Right atrium auricular region (tissue), 2 donors: ENCODE data around the gene FRMD4A. TPM values are rescaled to one million over a fixed set of nuclear protein-coding genes. Genes with fewer than 3 reads are reported as not detected.
A peak's percentile ranks its signal among the peaks of the same experiment; 100 is the strongest.

ENCODE experiments used
- DNase-seq: peaks from one replicate; pipeline ENCODE4 v3.0.0-alpha.2; 2019; ENCODE audit warnings: low spot score
- H3K27ac ChIP-seq, 2 donors: fragments of 200-600 bp; sonication (generic); 1 replicate in 1 of 2; 2 replicates in 1 of 2; pipeline ENCODE4 v1.5.1; 2016 to 2019
- H3K27me3 ChIP-seq, 2 donors: fragments of 200-600 bp; sonication (generic); one replicate each; pipeline versions ENCODE4 v1.5.1 to v1.6.0; 2017 to 2019
- H3K36me3 ChIP-seq: fragments of 200-600 bp; sonication (generic); one replicate; pipeline ENCODE4 v1.5.1; 2016
- H3K4me1 ChIP-seq, 2 donors: fragments of 200-600 bp; sonication (generic); one replicate each; pipeline versions ENCODE4 v1.5.1 to v1.6.0; 2017 to 2019
- H3K4me3 ChIP-seq, 2 donors: fragments of 200-600 bp; sonication (generic); 1 replicate in 1 of 2; 2 replicates in 1 of 2; pipeline ENCODE4 v1.5.1; 2017 to 2019; ENCODE audit warnings: mild to moderate bottlenecking in 1 of 2, moderate library complexity in 1 of 2
- H3K9me3 ChIP-seq, 2 donors: fragments of 200-600 bp; sonication (generic); one replicate each; pipeline ENCODE4 v1.5.1; 2019
- total RNA-seq, 2 donors: library from RNA; depleted of rRNA; stranded (reverse); fragments of >200 nt; gene quantifications; one replicate each; pipeline ENCODE4 v1.1.0, GENCODE V29; 2016
- TF ChIP-seq, protein P1 (sequence below), 2 donors: fragments of 200-600 bp; sonication (generic); IDR thresholded peaks; one replicate each; pipeline ENCODE4 v1.5.1; 2019; ENCODE audit warnings: antibody characterized with exemption in 2 of 2

Gene FRMD4A
- total RNA-seq, 2 donors from 2014 or later = 15.9 to 22.9 TPM

DNA sequence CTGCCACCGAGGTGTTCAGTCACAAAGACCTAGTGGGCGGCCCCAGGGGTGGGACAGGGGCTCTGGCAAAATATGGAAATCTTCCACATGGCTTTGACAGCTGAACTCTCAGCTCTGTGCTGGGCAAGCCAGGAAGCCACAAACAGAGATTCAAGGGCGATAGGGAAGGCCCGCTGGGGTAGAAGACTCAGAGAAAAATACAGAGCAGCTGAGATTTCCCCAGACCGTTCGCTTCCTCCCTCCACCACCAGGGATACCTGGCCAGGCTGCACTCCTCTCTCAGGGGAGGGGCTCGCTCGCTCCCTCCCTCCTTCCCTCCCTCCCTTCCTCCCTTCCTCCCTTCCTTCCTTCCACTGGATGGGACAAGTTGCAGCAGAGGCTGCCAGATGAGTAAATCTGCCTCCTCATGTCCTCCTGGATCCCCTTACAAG, 483.5 kb downstream of the FRMD4A start:
- Histone ChIP-seq H3K4me1 (peaks cover 0 to 24% of the 10 kb centered on the region in 2 donors), H3K4me3 (no peak overlapping the region), H3K27me3 (no peaks in the 10 kb centered on the region), H3K9me3 (no peaks in the 10 kb centered on the region), H3K27ac (no peak overlapping the region), H3K36me3 (no peaks in the 10 kb centered on the region)
- TF ChIP-seq, protein P1, sequence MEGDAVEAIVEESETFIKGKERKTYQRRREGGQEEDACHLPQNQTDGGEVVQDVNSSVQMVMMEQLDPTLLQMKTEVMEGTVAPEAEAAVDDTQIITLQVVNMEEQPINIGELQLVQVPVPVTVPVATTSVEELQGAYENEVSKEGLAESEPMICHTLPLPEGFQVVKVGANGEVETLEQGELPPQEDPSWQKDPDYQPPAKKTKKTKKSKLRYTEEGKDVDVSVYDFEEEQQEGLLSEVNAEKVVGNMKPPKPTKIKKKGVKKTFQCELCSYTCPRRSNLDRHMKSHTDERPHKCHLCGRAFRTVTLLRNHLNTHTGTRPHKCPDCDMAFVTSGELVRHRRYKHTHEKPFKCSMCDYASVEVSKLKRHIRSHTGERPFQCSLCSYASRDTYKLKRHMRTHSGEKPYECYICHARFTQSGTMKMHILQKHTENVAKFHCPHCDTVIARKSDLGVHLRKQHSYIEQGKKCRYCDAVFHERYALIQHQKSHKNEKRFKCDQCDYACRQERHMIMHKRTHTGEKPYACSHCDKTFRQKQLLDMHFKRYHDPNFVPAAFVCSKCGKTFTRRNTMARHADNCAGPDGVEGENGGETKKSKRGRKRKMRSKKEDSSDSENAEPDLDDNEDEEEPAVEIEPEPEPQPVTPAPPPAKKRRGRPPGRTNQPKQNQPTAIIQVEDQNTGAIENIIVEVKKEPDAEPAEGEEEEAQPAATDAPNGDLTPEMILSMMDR (IDR thresholded peaks at IDR 0.05) = no peak
- no peak for DNase-seq

DNA sequence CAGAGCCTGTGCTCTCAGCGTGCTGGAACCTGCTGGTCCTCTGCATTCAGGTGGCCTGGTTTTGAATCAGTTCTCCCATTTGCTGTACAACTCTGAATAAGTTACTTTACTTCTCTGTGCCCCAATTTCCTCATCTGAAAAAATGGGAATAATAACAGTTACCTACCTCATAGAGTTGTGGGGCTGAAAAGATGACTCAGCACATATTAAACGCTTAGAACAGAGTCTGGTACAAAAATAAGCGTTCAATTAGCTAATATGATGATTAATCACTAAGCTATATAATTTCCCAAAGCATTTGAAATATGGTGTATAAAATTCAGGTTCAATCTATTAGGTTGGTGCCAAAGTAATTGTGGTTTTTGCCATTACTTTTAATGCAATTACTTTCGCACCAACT, 484.8 kb downstream of the FRMD4A start:
- peaks cover 0 to 29% of the 10 kb centered on the region in 2 donors for H3K4me1 ChIP-seq
- no peak overlapping the region for H3K27ac ChIP-seq
- H3K4me3 ChIP-seq = no peak overlapping the region
- TF ChIP-seq, protein P1 (IDR thresholded peaks at IDR 0.05) = no peak
- no peak for DNase-seq
- H3K27me3 ChIP-seq = no peaks in the 10 kb centered on the region
- no peaks in the 10 kb centered on the region for H3K36me3 ChIP-seq
- H3K9me3 ChIP-seq = no peaks in the 10 kb centered on the region

DNA sequence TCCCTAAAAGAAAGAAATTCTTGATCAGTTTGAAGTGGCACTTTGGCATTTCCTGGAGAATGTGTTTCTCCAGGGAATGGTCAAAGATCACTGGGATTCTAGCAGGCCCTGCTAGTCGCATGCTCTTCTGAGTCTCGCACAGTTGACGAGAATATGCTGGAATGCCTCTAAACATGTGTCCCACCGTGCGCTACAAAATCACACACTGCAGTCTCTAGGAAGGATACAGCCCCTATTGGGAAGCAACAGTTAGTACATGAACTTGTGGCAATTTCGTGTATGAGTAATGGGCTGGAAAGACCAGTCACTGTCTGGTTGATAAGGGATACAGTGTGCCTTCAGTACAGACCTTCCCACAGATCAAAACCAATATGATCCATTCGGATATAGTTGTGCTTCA, 486.1 kb downstream of the FRMD4A start:
- DNase-seq = no peak
- Histone ChIP-seq H3K4me3 (no peak overlapping the region), H3K4me1 (peaks cover 0 to 36% of the 10 kb centered on the region in 2 donors)

DNA sequence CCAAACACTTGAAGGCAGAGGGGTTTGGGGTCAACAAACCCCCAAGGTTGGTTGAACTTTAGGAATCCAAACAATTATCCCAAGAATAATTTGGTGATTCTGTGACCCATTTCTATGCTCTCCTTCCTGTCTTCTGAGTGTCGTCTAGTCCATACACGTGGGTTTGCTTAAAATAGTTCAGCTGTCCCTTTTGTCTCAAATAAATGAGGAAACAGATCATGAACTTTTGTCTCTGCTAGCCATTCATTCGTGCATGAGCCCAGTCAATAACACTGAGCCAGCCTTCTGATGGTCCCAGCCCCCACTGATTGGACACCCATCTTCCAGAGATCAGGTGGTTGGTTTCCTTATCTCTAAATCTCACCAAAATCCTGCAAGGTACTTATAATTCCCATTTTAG, 488.6 kb downstream of the FRMD4A start:
- Histone ChIP-seq H3K9me3 (no peaks in the 10 kb centered on the region), H3K36me3 (no peaks in the 10 kb centered on the region), H3K4me3 (no peak overlapping the region), H3K27ac (no peak overlapping the region), H3K4me1 (peaks cover 0 to 33% of the 10 kb centered on the region in 2 donors), H3K27me3 (no peaks in the 10 kb centered on the region)
- TF ChIP-seq, protein P1 (IDR thresholded peaks at IDR 0.05) = no peak
- DNase-seq = peak; percentile 50

More for the DNA sequence above, 486.1 kb downstream of the FRMD4A start:
- H3K27me3 ChIP-seq = no peaks in the 10 kb centered on the region
- no peak overlapping the region for H3K27ac ChIP-seq
- H3K9me3 ChIP-seq = no peaks in the 10 kb centered on the region
- TF ChIP-seq, protein P1 (IDR thresholded peaks at IDR 0.05) = no peak
- H3K36me3 ChIP-seq = no peaks in the 10 kb centered on the region

DNA sequence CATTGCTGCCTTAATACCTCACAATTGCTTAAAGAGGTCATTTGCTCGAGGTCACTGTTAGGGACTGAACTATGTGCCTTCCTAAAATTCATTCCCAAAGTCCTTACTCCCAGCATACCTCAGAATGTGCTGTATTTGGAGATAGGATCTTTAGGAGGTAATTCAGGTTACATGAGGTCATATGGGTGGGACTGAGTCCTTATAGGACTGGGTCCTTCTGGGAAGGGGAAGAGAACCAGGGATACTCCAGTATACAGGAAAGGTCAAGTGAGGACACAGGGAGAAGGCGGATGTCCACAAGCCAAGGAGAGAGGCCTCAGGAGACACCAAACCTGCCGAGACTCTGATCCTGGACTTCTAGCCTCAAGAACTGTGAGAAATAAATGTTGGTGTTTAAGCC, 490.7 kb downstream of the FRMD4A start:
- TF ChIP-seq, protein P1 (IDR thresholded peaks at IDR 0.05) = no peak

DNA sequence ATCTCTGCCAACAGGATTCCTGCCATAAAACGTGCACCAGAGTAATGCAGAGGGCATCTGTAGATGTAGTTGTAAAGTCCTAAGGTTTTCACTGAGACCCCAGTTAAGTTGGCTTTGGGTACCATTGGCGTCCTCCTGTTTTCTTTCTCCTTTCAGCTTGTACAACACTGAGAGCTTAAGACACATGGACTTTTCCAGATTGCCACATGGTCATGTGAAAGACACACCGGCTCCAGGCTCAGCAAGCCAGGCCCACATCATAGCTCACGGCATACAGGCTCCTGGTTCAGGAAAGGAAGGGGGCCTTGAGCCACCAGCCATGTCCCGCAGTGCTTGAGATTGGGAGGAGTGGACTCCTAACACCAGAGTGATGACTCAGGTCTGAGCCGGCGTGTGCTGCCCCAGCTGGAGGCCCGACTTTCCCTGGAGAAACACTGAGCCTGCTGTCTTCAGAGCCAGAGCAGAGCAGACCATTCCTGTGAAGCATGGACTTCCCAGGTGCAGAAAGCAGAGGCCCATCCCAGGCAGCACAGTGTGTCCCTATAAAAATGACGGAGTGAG, 491.2 kb downstream of the FRMD4A start:
- TF ChIP-seq, protein P1 (IDR thresholded peaks at IDR 0.05) = no peak
- H3K27ac ChIP-seq = peak overlapping the region in 1 of 2 donors; percentile 56
- H3K27me3 ChIP-seq = no peaks in the 10 kb centered on the region
- H3K4me1 ChIP-seq = peaks cover 0 to 54% of the 10 kb centered on the region in 2 donors
- DNase-seq = peak; percentile 76
- H3K36me3 ChIP-seq = no peaks in the 10 kb centered on the region
- no peak overlapping the region for H3K4me3 ChIP-seq
- H3K9me3 ChIP-seq = no peaks in the 10 kb centered on the region

More for the DNA sequence above, 490.7 kb downstream of the FRMD4A start:
- Histone ChIP-seq H3K36me3 (no peaks in the 10 kb centered on the region), H3K9me3 (no peaks in the 10 kb centered on the region), H3K4me1 (peaks cover 0 to 49% of the 10 kb centered on the region in 2 donors), H3K27ac (peak overlapping the region in 1 of 2 donors; percentile 56), H3K4me3 (no peak overlapping the region), H3K27me3 (no peaks in the 10 kb centered on the region)
- no peak for DNase-seq
